CD4-positive, alpha-beta T cell (primary cell): ENCODE results near the gene PLEK. TPM values are rescaled to one million over a fixed set of nuclear protein-coding genes. Genes with fewer than 3 reads are reported as not detected.

Source experiments
- ATAC-seq: fragments of 200-7000 bp; cut with Tn5 transposase; one replicate; pipeline ENCODE4 v1.10.0; 2022; ENCODE audit warnings: mild to moderate bottlenecking; ENCODE audit not compliant: poor library complexity
- CTCF ChIA-PET: fragments of 350-600 bp; sonication (Branson Sonifier 250); formaldehyde crosslinking; loops from one replicate; lab custom pipeline; 2021; ENCODE audit warnings: antibody characterized with exemption, inconsistent platforms; lab: Charles Lee
- POLR2A ChIA-PET: fragments of 350-600 bp; sonication (Branson Sonifier 250); formaldehyde crosslinking; loops from one replicate; lab custom pipeline; 2021; ENCODE audit warnings: antibody characterized with exemption, inconsistent platforms; lab: Charles Lee
- DNase-seq, 14 experiments: peaks; one replicate each; pipeline ENCODE4 v3.0.0-alpha.2; 2013 to 2020; ENCODE audit warnings: mixed read lengths in 2 of 14
- H3K27ac ChIP-seq, 2 donors: one replicate each; pipeline versions ENCODE4 v1.5.1 to v1.7.0; 2013; ENCODE audit warnings: low read length in 2 of 2, low read depth in 1 of 2, mild to moderate bottlenecking in 1 of 2
- H3K27me3 ChIP-seq, 2 experiments: 1 replicate in 1 of 2; 2 replicates in 1 of 2; pipeline versions ENCODE4 v1.6.1 to v1.7.0; 2013; ENCODE audit warnings: low read length in 2 of 2, control low read depth in 1 of 2, mild to moderate bottlenecking in 1 of 2, moderate library complexity in 1 of 2; ENCODE audit not compliant: insufficient read depth in 2 of 2, control insufficient read depth in 1 of 2
- H3K36me3 ChIP-seq: one replicate; pipeline ENCODE4 v1.6.1; 2013; ENCODE audit warnings: low read length, control low read depth; ENCODE audit not compliant: insufficient read depth
- H3K4me1 ChIP-seq: one replicate; pipeline ENCODE4 v1.6.1; 2013; ENCODE audit warnings: low read length, control low read depth; ENCODE audit not compliant: insufficient read depth
- H3K4me3 ChIP-seq: one replicate; pipeline ENCODE4 v1.5.1; 2013; ENCODE audit warnings: mild to moderate bottlenecking, low read length, moderate library complexity
- H3K9me3 ChIP-seq, 2 experiments: 1 replicate in 1 of 2; 2 replicates in 1 of 2; pipeline versions ENCODE4 v1.6.1 to v1.7.0; 2013; ENCODE audit warnings: low read length in 2 of 2, mild to moderate bottlenecking in 2 of 2, control low read depth in 1 of 2, moderate library complexity in 1 of 2; ENCODE audit not compliant: control insufficient read depth in 1 of 2, insufficient read depth in 1 of 2
- H3K27ac Mint-ChIP-seq: one replicate; pipeline ENCODE4 v1.8.0; 2020; ENCODE audit warnings: mixed read lengths
- H3K27me3 Mint-ChIP-seq: one replicate; pipeline ENCODE4 v1.8.0; 2021; ENCODE audit warnings: mixed read lengths
- H3K36me3 Mint-ChIP-seq: one replicate; pipeline ENCODE4 v1.8.0; 2021; ENCODE audit warnings: low read depth, mixed read lengths
- H3K4me1 Mint-ChIP-seq: one replicate; pipeline ENCODE4 v1.8.0; 2021; ENCODE audit warnings: low read depth, mixed read lengths
- H3K4me3 Mint-ChIP-seq: one replicate; pipeline ENCODE4 v1.8.0; 2020; ENCODE audit warnings: mild to moderate bottlenecking, mixed read lengths
- H3K9me3 Mint-ChIP-seq: one replicate; pipeline ENCODE4 v1.8.0; 2020; ENCODE audit warnings: mixed read lengths
- CTCF ChIP-seq: fragments of 200-600 bp; IDR thresholded peaks from one replicate; pipeline ENCODE4 v1.8.0; 2022; ENCODE audit warnings: antibody characterized with exemption, mild to moderate bottlenecking
- intact Hi-C, 2 experiments: fragments of 100-400 bp; cut with DNase I in 1 of 2; cut with micrococcal nuclease in 1 of 2; formaldehyde crosslinking; loops; one replicate each; pipeline versions ENCODE4 v1.15.1 to v1.9.0; 2023 to 2025; cut with DNase I, micrococcal nuclease
- total RNA-seq, 174 experiments: library from RNA in 2 of 174; stranded (reverse) in 2 of 174; gene quantifications; one replicate each; pipeline ENCODE4 v1.2.3 and lab custom pipeline; 2021 to 2026

Gene PLEK
- total RNA-seq, 2 experiments from 2014 or later, result 5.3 to 6.3 TPM

- Histone ChIP-seq H3K27ac (no peak overlapping the region), H3K36me3 (no peaks in the 10 kb centered on the region), H3K4me1 (peaks cover 37% of the 10 kb centered on the region), H3K27me3 (no peaks in the 10 kb centered on the region), H3K9me3 (no peaks in the 10 kb centered on the region), H3K4me3 (no peak overlapping the region)
- ATAC-seq, result no peak
- no peak for DNase-seq
- intact Hi-C loops, result no loop called here
- ChIA-PET POLR2A (no interaction called here), CTCF (interaction anchor here (1.1 kb wide), 1 partner anchor 13 kb away, joined by 3 read pairs; no protein-coding TSS in a partner anchor)
- no peaks in the 10 kb centered on the region for H3K36me3 Mint-ChIP-seq
- no peak for TF ChIP-seq CTCF
- H3K4me3 Mint-ChIP-seq, result no peak overlapping the region
- no peaks in the 10 kb centered on the region for H3K27me3 Mint-ChIP-seq
- H3K9me3 Mint-ChIP-seq, result no peaks in the 10 kb centered on the region
- peaks cover 8% of the 10 kb centered on the region for H3K4me1 Mint-ChIP-seq
- H3K27ac Mint-ChIP-seq, result no peak overlapping the region
Observed at GRCh38 chr2:68428746-68429145, 63.7 kb downstream of the PLEK start.

GRCh38 chr2:68429311-68429826 is 64.3 kb downstream of the PLEK start:
- ATAC-seq (no peak), DNase-seq (no peak)
- intact Hi-C loops, result no loop called here
- no peaks in the 10 kb centered on the region for H3K27me3 ChIP-seq
- TF ChIP-seq CTCF, result no peak
- no peak overlapping the region for H3K27ac ChIP-seq
- H3K9me3 ChIP-seq, result no peaks in the 10 kb centered on the region
- no peak overlapping the region for H3K4me3 Mint-ChIP-seq
- H3K4me1 Mint-ChIP-seq, result peaks cover 8% of the 10 kb centered on the region
- CTCF ChIA-PET, result interaction anchor here (1.1 kb wide), 1 partner anchor 12 kb away, joined by 3 read pairs; no protein-coding TSS in a partner anchor
- H3K27ac Mint-ChIP-seq, result no peak overlapping the region
- H3K9me3 Mint-ChIP-seq, result no peaks in the 10 kb centered on the region
- no peaks in the 10 kb centered on the region for H3K36me3 ChIP-seq
- H3K36me3 Mint-ChIP-seq, result no peaks in the 10 kb centered on the region
- POLR2A ChIA-PET, result no interaction called here
- H3K4me3 ChIP-seq, result no peak overlapping the region
- no peaks in the 10 kb centered on the region for H3K27me3 Mint-ChIP-seq
- H3K4me1 ChIP-seq, result peaks cover 34% of the 10 kb centered on the region

GRCh38 chr2:68431316-68431972 is 66.4 kb downstream of the PLEK start:
- Mint-ChIP-seq H3K4me3 (no peak overlapping the region), H3K27ac (no peak overlapping the region), H3K4me1 (peaks cover 8% of the 10 kb centered on the region), H3K36me3 (no peaks in the 10 kb centered on the region), H3K27me3 (no peaks in the 10 kb centered on the region), H3K9me3 (no peaks in the 10 kb centered on the region)
- Histone ChIP-seq H3K4me1 (peaks cover 16% of the 10 kb centered on the region), H3K36me3 (no peaks in the 10 kb centered on the region), H3K4me3 (no peak overlapping the region), H3K9me3 (no peaks in the 10 kb centered on the region), H3K27me3 (no peaks in the 10 kb centered on the region), H3K27ac (no peak overlapping the region)
- no peak for TF ChIP-seq CTCF
- intact Hi-C loops, result no loop called here
- no peak for DNase-seq
- ChIA-PET CTCF (no interaction called here), POLR2A (no interaction called here)
- no peak for ATAC-seq
